HCT116 (cell line): ENCODE measurements around the gene INPP5E. TPM values are rescaled to one million over a fixed set of nuclear protein-coding genes. Genes with fewer than 3 reads are reported as not detected.

Experiments
- ATAC-seq: fragments of 200-7000 bp; cut with Tn5 transposase; 2 replicates; pipeline ENCODE4 v1.9.1; 2020; ENCODE audit warnings: mild to moderate bottlenecking, moderate library complexity
- BruUV-seq: library from RNA; stranded (reverse); fragments of 400-500 nt; replicated peaks from 2 replicates; lab custom pipeline; 2021; lab: Mats Ljungman, UMichigan
- CTCF ChIA-PET: fragments of 300-600 bp; sonication (Branson Sonifier 250); formaldehyde crosslinking; loops from one replicate; lab custom pipeline; 2021; ENCODE audit warnings: antibody characterized with exemption; lab: Charles Lee
- POLR2A ChIA-PET: fragments of 300-600, 350-600 bp; sonication (Branson Sonifier 250); formaldehyde crosslinking; loops from one replicate; lab custom pipeline; 2021; ENCODE audit warnings: antibody characterized with exemption; lab: Charles Lee
- RAD21 ChIA-PET, 2 experiments: fragments of 300-600 bp; sonication (Branson Sonifier 250); formaldehyde crosslinking; loops; one replicate each; lab custom pipeline; 2023; ENCODE audit warnings: low total read pairs in 2 of 2; ENCODE audit not compliant: uncharacterized antibody in 2 of 2, unreplicated experiment in 2 of 2, low non-redundant PET in 1 of 2; lab: Charles Lee
- DNase-seq: peaks from one replicate; pipeline ENCODE4 v3.0.0-alpha.2; 2010; ENCODE audit warnings: low read depth, low spot score
- H2AFZ ChIP-seq: fragments of 200-600 bp; shearing (Covaris generic), sonication (generic); 2 replicates; pipeline ENCODE4 v1.6.1; 2017; ENCODE audit warnings: low read depth, mixed run types, mixed read lengths, antibody characterized with exemption, low read length; ENCODE audit not compliant: poor library complexity, severe bottlenecking
- H3K27ac ChIP-seq: 2 replicates; pipeline ENCODE4 v1.5.1; 2012; ENCODE audit warnings: low read depth, low read length
- H3K27me3 ChIP-seq: fragments of 200-600 bp; sonication (generic); 2 replicates; pipeline ENCODE4 v1.6.1; 2016; ENCODE audit warnings: mixed run types, low read length, mixed read lengths; ENCODE audit not compliant: insufficient read depth
- H3K36me3 ChIP-seq, 2 experiments: fragments of 200-500 bp in 1 of 2; fragments of 200-600 bp in 1 of 2; sonication (Bioruptor generic) in 1 of 2; sonication (generic) in 1 of 2; 2 replicates each; pipeline versions ENCODE4 v1.5.1 to v1.6.1; 2014 to 2016; ENCODE audit warnings: low read length in 2 of 2, inconsistent platforms in 1 of 2, mixed read lengths in 1 of 2, mixed run types in 1 of 2; ENCODE audit not compliant: insufficient read depth in 2 of 2, control insufficient read depth in 1 of 2
- H3K4me1 ChIP-seq, 2 experiments: fragments of 200-600 bp in 1 of 2; sonication (generic) in 1 of 2; 2 replicates each; pipeline versions ENCODE4 v1.5.1 to v1.6.1; 2012 to 2017; ENCODE audit warnings: low read length in 2 of 2, inconsistent platforms in 1 of 2, mild to moderate bottlenecking in 1 of 2, mixed read lengths in 1 of 2, mixed run types in 1 of 2, moderate library complexity in 1 of 2; ENCODE audit not compliant: insufficient read depth in 2 of 2, control insufficient read depth in 1 of 2
- H3K4me2 ChIP-seq: fragments of 200-600 bp; sonication (generic); 2 replicates; pipeline ENCODE4 v1.6.1; 2017; ENCODE audit warnings: mixed run types, low read length, mixed read lengths
- H3K4me3 ChIP-seq, 2 experiments: fragments of 200-600 bp in 1 of 2; sonication (generic) in 1 of 2; replicated peaks in 1 of 2; 2 replicates each; pipeline ENCODE4 v1.5.1; 2011 to 2016; ENCODE audit warnings: low read length in 2 of 2, control low read depth in 1 of 2, low read depth in 1 of 2, mild to moderate bottlenecking in 1 of 2, mixed read lengths in 1 of 2, mixed run types in 1 of 2
- H3K79me2 ChIP-seq: fragments of 200-600 bp; sonication (generic); 2 replicates; pipeline ENCODE4 v1.6.1; 2017; ENCODE audit warnings: mild to moderate bottlenecking, mixed run types, low read length, moderate library complexity, mixed read lengths; ENCODE audit not compliant: insufficient read depth
- H3K9ac ChIP-seq: fragments of 200-600 bp; sonication (generic); 2 replicates; pipeline ENCODE4 v1.6.1; 2016; ENCODE audit warnings: low read length, mixed read lengths
- H3K9me2 ChIP-seq: fragments of 200-600 bp; sonication (generic), shearing (Covaris generic); 2 replicates; pipeline ENCODE4 v1.6.1; 2017; ENCODE audit warnings: mixed run types, mild to moderate bottlenecking, moderate library complexity; ENCODE audit not compliant: insufficient read depth
- H3K9me3 ChIP-seq, 2 experiments: fragments of 200-500 bp in 1 of 2; fragments of 200-600 bp in 1 of 2; sonication (Bioruptor generic) in 1 of 2; sonication (generic) in 1 of 2; 2 replicates each; pipeline ENCODE4 v1.6.1; 2014 to 2017; ENCODE audit warnings: low read length in 2 of 2, mixed read lengths in 2 of 2, inconsistent platforms in 1 of 2, low read depth in 1 of 2, mild to moderate bottlenecking in 1 of 2, mixed run types in 1 of 2, moderate library complexity in 1 of 2; ENCODE audit not compliant: control insufficient read depth in 1 of 2, insufficient read depth in 1 of 2
- H4K20me1 ChIP-seq: fragments of 200-600 bp; sonication (generic), shearing (Covaris generic); 2 replicates; pipeline ENCODE4 v1.6.1; 2017; ENCODE audit warnings: mixed run types, mild to moderate bottlenecking, moderate library complexity; ENCODE audit not compliant: insufficient read depth
- ATF3 ChIP-seq: IDR thresholded peaks from 2 replicates; pipeline ENCODE4 v1.6.1; 2012
- CEBPB ChIP-seq: IDR thresholded peaks from 2 replicates; pipeline ENCODE4 v1.6.1; 2012; ENCODE audit warnings: low read depth
- CTCF ChIP-seq, 3 experiments: fragments of 200-600 bp in 1 of 3; sonication (generic) in 1 of 3; IDR thresholded peaks in 2 of 3; conservative IDR thresholded peaks in 1 of 3; 2 replicates each; pipeline ENCODE4 v1.5.1; 2012 to 2017; ENCODE audit warnings: low read depth in 2 of 3, low read length in 2 of 3, antibody characterized with exemption in 1 of 3, borderline replicate concordance in 1 of 3, control low read depth in 1 of 3, mild to moderate bottlenecking in 1 of 3, mixed read lengths in 1 of 3, mixed run types in 1 of 3, moderate library complexity in 1 of 3; ENCODE audit not compliant: insufficient read depth in 1 of 3
- EGR1 ChIP-seq: IDR thresholded peaks from 2 replicates; pipeline ENCODE4 v1.6.1; 2012; ENCODE audit warnings: low read depth
- FOSL1 ChIP-seq: IDR thresholded peaks from 2 replicates; pipeline ENCODE4 v1.6.1; 2012; ENCODE audit warnings: low read depth
- MAX ChIP-seq: IDR thresholded peaks from 2 replicates; pipeline ENCODE4 v1.6.1; 2012
- SP1 ChIP-seq: IDR thresholded peaks from 2 replicates; pipeline ENCODE4 v1.6.1; 2012; ENCODE audit warnings: low read depth
- SRF ChIP-seq: IDR thresholded peaks from 2 replicates; pipeline ENCODE4 v1.6.1; 2012; ENCODE audit warnings: low read depth
- intact Hi-C: fragments of 100-400 bp; cut with micrococcal nuclease; formaldehyde crosslinking; loops from 2 replicates; pipeline ENCODE4 v1.10.0; 2022
- total RNA-seq: library from RNA; stranded (reverse); gene quantifications from one replicate; pipeline ENCODE4 v1.2.1, GENCODE V29; 2021; ENCODE audit not compliant: unreplicated experiment

The INPP5E gene
- total RNA-seq, 1 experiment from 2014 or later: 23.8 TPM

- no peak for ATAC-seq
- H3K36me3 ChIP-seq: peaks cover 36 to 41% of the 10 kb centered on the region in 2 experiments; a peak in 3 of 4 replicates
- ChIA-PET RAD21 (no interaction called here), POLR2A (interaction anchor here (1.0 kb wide), 1 partner anchor 39 kb away, joined by 3 read pairs; no protein-coding TSS in a partner anchor), CTCF (interaction anchor here (1.3 to 1.4 kb wide), 2 partner anchors 83 to 89 kb away, joined by 3 to 4 read pairs; no protein-coding TSS in a partner anchor)
- H3K27ac ChIP-seq: no peak overlapping the region
- H4K20me1 ChIP-seq: no peaks in the 10 kb centered on the region
- intact Hi-C loops: no loop called here
- no peak overlapping the region for H2AFZ ChIP-seq
- DNase-seq: no peak
- peaks cover 35% of the 10 kb centered on the region for H3K79me2 ChIP-seq
- H3K9me3 ChIP-seq: no peaks in the 10 kb centered on the region
- BruUV-seq: no TSS peak
- no peak overlapping the region for H3K4me2 ChIP-seq
- no peak overlapping the region for H3K4me3 ChIP-seq
- H3K4me1 ChIP-seq: peaks cover 7 to 16% of the 10 kb centered on the region in 2 experiments
- no peaks in the 10 kb centered on the region for H3K27me3 ChIP-seq
- H3K9me2 ChIP-seq: no peaks in the 10 kb centered on the region
- TF ChIP-seq CTCF (IDR thresholded peaks at IDR 0.05 in 2 of 3, conservative IDR thresholded peaks at IDR 0.05 in 1 of 3; ENCODE audit: borderline replicate concordance in 1 of 3, insufficient read depth in 1 of 3, low read depth in 2 of 3, low read length in 2 of 3) (no peak), FOSL1 (no peak), SP1 (no peak), CEBPB (no peak), ATF3 (no peak), SRF (no peak), EGR1 (no peak), MAX (no peak)
- no peak overlapping the region for H3K9ac ChIP-seq
Measured at GRCh38 chr9:136402067-136402466, 37.6 kb downstream of the INPP5E start.
